ENCODE data around the gene PLPPR1. TPM values are rescaled to one million over a fixed set of nuclear protein-coding genes. Genes with fewer than 3 reads are reported as not detected.

The PLPPR1 gene
- polyA plus RNA-seq, 1 donor from 2014 or later, result 157 TPM

DNA sequence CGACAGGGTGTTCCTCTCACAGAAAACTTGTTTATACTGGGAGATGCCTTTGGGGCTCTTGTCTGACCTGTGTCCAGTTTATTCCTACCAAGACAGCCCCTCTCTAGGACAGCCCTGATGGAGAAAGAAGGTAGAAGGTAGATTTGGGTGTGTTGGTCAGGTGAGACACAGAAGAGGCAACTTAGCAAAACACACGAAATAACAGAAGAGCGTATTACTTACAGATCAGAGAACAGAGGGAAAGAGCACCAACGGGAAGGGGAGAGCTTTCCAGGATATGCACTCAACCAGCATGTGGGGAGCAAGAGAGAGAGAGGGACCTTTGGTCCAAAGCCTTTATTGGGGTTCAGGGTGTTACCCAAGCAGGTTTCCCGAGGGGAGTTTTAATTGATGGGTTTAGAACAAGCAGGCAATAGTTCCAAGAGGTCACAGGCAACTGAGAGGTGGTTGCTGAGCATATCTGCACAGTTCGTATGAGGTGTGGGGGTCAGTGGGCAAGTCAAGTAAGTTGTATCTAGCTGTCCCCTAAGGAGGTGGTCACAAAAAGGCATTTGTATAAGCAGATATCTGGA lies 324.5 kb downstream of the PLPPR1 start:
- Histone ChIP-seq H3K9me3 (ENCODE audit: low read length) (no peaks in the 10 kb centered on the region), H3K27ac (ENCODE audit: low read length) (no peak overlapping the region), H3K4me3 (ENCODE audit: low read length) (no peak overlapping the region), H3K4me2 (ENCODE audit: low read length) (no peak overlapping the region), H3K27me3 (ENCODE audit: insufficient read depth, low read depth, low read length) (no peaks in the 10 kb centered on the region), H4K20me1 (ENCODE audit: insufficient read depth) (no peaks in the 10 kb centered on the region), H3K36me3 (ENCODE audit: insufficient read depth, low read length) (no peaks in the 10 kb centered on the region), H2AFZ (ENCODE audit: low read depth, low read length) (no peak overlapping the region), H3K79me2 (replicated peaks; ENCODE audit: insufficient read depth, low read length) (no peaks in the 10 kb centered on the region), H3F3A (ENCODE audit: insufficient read depth, low read length, poor library complexity, severe bottlenecking) (no peaks in the 10 kb centered on the region), H3K9me2 (ENCODE audit: insufficient read depth, low read length) (no peaks in the 10 kb centered on the region), H3K9ac (ENCODE audit: low read length) (no peak overlapping the region)
- TF ChIP-seq POLR2AphosphoS5 (IDR thresholded peaks at IDR 0.05), result no peak
- TF ChIP-seq, protein P1, sequence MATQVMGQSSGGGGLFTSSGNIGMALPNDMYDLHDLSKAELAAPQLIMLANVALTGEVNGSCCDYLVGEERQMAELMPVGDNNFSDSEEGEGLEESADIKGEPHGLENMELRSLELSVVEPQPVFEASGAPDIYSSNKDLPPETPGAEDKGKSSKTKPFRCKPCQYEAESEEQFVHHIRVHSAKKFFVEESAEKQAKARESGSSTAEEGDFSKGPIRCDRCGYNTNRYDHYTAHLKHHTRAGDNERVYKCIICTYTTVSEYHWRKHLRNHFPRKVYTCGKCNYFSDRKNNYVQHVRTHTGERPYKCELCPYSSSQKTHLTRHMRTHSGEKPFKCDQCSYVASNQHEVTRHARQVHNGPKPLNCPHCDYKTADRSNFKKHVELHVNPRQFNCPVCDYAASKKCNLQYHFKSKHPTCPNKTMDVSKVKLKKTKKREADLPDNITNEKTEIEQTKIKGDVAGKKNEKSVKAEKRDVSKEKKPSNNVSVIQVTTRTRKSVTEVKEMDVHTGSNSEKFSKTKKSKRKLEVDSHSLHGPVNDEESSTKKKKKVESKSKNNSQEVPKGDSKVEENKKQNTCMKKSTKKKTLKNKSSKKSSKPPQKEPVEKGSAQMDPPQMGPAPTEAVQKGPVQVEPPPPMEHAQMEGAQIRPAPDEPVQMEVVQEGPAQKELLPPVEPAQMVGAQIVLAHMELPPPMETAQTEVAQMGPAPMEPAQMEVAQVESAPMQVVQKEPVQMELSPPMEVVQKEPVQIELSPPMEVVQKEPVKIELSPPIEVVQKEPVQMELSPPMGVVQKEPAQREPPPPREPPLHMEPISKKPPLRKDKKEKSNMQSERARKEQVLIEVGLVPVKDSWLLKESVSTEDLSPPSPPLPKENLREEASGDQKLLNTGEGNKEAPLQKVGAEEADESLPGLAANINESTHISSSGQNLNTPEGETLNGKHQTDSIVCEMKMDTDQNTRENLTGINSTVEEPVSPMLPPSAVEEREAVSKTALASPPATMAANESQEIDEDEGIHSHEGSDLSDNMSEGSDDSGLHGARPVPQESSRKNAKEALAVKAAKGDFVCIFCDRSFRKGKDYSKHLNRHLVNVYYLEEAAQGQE (IDR thresholded peaks at IDR 0.05; ENCODE audit: borderline replicate concordance), result no peak
- TF ChIP-seq, protein P2, sequence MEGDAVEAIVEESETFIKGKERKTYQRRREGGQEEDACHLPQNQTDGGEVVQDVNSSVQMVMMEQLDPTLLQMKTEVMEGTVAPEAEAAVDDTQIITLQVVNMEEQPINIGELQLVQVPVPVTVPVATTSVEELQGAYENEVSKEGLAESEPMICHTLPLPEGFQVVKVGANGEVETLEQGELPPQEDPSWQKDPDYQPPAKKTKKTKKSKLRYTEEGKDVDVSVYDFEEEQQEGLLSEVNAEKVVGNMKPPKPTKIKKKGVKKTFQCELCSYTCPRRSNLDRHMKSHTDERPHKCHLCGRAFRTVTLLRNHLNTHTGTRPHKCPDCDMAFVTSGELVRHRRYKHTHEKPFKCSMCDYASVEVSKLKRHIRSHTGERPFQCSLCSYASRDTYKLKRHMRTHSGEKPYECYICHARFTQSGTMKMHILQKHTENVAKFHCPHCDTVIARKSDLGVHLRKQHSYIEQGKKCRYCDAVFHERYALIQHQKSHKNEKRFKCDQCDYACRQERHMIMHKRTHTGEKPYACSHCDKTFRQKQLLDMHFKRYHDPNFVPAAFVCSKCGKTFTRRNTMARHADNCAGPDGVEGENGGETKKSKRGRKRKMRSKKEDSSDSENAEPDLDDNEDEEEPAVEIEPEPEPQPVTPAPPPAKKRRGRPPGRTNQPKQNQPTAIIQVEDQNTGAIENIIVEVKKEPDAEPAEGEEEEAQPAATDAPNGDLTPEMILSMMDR (IDR thresholded peaks at IDR 0.05; ENCODE audit: poor library complexity, severe bottlenecking), result no peak
- no peak for TF ChIP-seq EZH2 (IDR thresholded peaks at IDR 0.05; ENCODE audit: borderline replicate concordance, insufficient read depth, low read length, poor library complexity, severe bottlenecking)
- TF ChIP-seq SMC3 (conservative IDR thresholded peaks at IDR 0.05; ENCODE audit: poor library complexity), result no peak
- TF ChIP-seq MXI1 (conservative IDR thresholded peaks at IDR 0.05; ENCODE audit: poor library complexity, severe bottlenecking), result no peak
- no peak for TF ChIP-seq TAF1 (IDR thresholded peaks at IDR 0.05; ENCODE audit: low read depth)
- TF ChIP-seq EP300 (conservative IDR thresholded peaks at IDR 0.05; ENCODE audit: poor library complexity, severe bottlenecking), result no peak
- TF ChIP-seq RAD21 (conservative IDR thresholded peaks at IDR 0.05), result no peak

DNA sequence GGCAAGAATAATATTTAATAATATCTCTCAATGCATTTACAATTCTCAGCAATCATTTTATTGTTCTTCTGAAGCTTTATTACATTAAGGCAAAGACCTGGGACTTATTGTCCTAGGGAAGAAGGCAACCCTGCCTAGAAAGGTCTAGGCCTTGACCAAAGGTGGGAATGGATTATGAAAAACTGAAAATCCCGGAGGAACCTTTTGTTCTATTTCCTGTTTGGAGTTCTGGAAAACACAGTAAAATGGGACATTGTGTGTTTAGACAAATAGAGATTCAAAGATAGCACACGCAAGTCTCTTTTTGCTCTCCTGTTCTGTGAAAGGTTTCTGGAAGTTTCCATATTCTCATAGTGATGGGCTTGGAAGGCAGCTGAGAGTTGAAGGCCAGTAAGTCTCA lies 325.2 kb downstream of the PLPPR1 start:
- no peak overlapping the region for H3K9ac ChIP-seq (ENCODE audit: low read length)
- no peaks in the 10 kb centered on the region for H3K36me3 ChIP-seq (ENCODE audit: insufficient read depth, low read length)
- no peaks in the 10 kb centered on the region for H3K79me2 ChIP-seq (replicated peaks; ENCODE audit: insufficient read depth, low read length)
- no peak overlapping the region for H2AFZ ChIP-seq (ENCODE audit: low read depth, low read length)
- H3K4me3 ChIP-seq (ENCODE audit: low read length), result no peak overlapping the region
- no peaks in the 10 kb centered on the region for H3K9me2 ChIP-seq (ENCODE audit: insufficient read depth, low read length)
- H4K20me1 ChIP-seq (ENCODE audit: insufficient read depth), result no peaks in the 10 kb centered on the region
- TF ChIP-seq MXI1 (conservative IDR thresholded peaks at IDR 0.05; ENCODE audit: poor library complexity, severe bottlenecking) (no peak), EZH2 (IDR thresholded peaks at IDR 0.05; ENCODE audit: borderline replicate concordance, insufficient read depth, low read length, poor library complexity, severe bottlenecking) (no peak), RAD21 (conservative IDR thresholded peaks at IDR 0.05) (no peak), POLR2AphosphoS5 (IDR thresholded peaks at IDR 0.05) (no peak), SMC3 (conservative IDR thresholded peaks at IDR 0.05; ENCODE audit: poor library complexity) (no peak), TAF1 (IDR thresholded peaks at IDR 0.05; ENCODE audit: low read depth) (no peak), EP300 (conservative IDR thresholded peaks at IDR 0.05; ENCODE audit: poor library complexity, severe bottlenecking) (no peak)
- TF ChIP-seq, protein P2 (IDR thresholded peaks at IDR 0.05; ENCODE audit: poor library complexity, severe bottlenecking), result no peak
- TF ChIP-seq, protein P1 (IDR thresholded peaks at IDR 0.05; ENCODE audit: borderline replicate concordance), result no peak
- H3K27me3 ChIP-seq (ENCODE audit: insufficient read depth, low read depth, low read length), result no peaks in the 10 kb centered on the region
- no peaks in the 10 kb centered on the region for H3F3A ChIP-seq (ENCODE audit: insufficient read depth, low read length, poor library complexity, severe bottlenecking)
- H3K27ac ChIP-seq (ENCODE audit: low read length), result no peak overlapping the region
- no peak overlapping the region for H3K4me2 ChIP-seq (ENCODE audit: low read length)
- H3K9me3 ChIP-seq (ENCODE audit: low read length), result no peaks in the 10 kb centered on the region

All from neural cell (in vitro differentiated cells).